ENCODE measurements around the gene PTPRH. TPM values are rescaled to one million over a fixed set of nuclear protein-coding genes. Genes with fewer than 3 reads are reported as not detected.

PTPRH gene
- total and polyA plus RNA-seq, 5 donors from 2014 or later = not detected

- no peaks in the 10 kb centered on the region for H3K9me3 ChIP-seq (ENCODE audit: control insufficient read depth in 2 of 2, low read length in 2 of 2)
- peaks cover 96% of the 10 kb centered on the region for H3K36me3 ChIP-seq (ENCODE audit: control insufficient read depth, insufficient read depth, low read length)
- no peak overlapping the region for H3K27ac Mint-ChIP-seq
- H3K36me3 Mint-ChIP-seq = peaks cover 27% of the 10 kb centered on the region
- no peak overlapping the region for H3K27ac ChIP-seq (ENCODE audit: insufficient read depth, low read length, poor library complexity, severe bottlenecking)
- H3K4me3 ChIP-seq (ENCODE audit: low read depth, low read length) = no peak overlapping the region
- no peaks in the 10 kb centered on the region for H3K27me3 ChIP-seq (ENCODE audit: control insufficient read depth, insufficient read depth, low read length)
- H3K27me3 Mint-ChIP-seq = no peaks in the 10 kb centered on the region
- ATAC-seq (ENCODE audit: low read depth in 2 of 2) (no peak), DNase-seq (no peak)
- no peaks in the 10 kb centered on the region for H3K9me3 Mint-ChIP-seq
- no peaks in the 10 kb centered on the region for H3K4me1 ChIP-seq (ENCODE audit: control insufficient read depth, insufficient read depth, low read length, poor library complexity, severe bottlenecking)
- no peak overlapping the region for H3K4me3 Mint-ChIP-seq
- H3K4me1 Mint-ChIP-seq = peaks cover 0 to 5% (median 2%) of the 10 kb centered on the region in 4 donors
Observed at GRCh38 chr19:55241143-55241934, 32.0 kb upstream of the PTPRH start.

- Mint-ChIP-seq H3K27me3 (no peaks in the 10 kb centered on the region), H3K4me1 (peaks cover 0 to 5% (median 2%) of the 10 kb centered on the region in 4 donors), H3K36me3 (peaks cover 27% of the 10 kb centered on the region), H3K9me3 (no peaks in the 10 kb centered on the region), H3K4me3 (peak overlapping the region in 1 of 4 donors; percentile 47), H3K27ac (no peak overlapping the region)
- Histone ChIP-seq H3K36me3 (ENCODE audit: control insufficient read depth, insufficient read depth, low read length) (peaks cover 96% of the 10 kb centered on the region), H3K9me3 (ENCODE audit: control insufficient read depth in 2 of 2, low read length in 2 of 2) (no peaks in the 10 kb centered on the region), H3K4me1 (ENCODE audit: control insufficient read depth, insufficient read depth, low read length, poor library complexity, severe bottlenecking) (no peaks in the 10 kb centered on the region), H3K4me3 (ENCODE audit: low read depth, low read length) (no peak overlapping the region), H3K27ac (ENCODE audit: insufficient read depth, low read length, poor library complexity, severe bottlenecking) (no peak overlapping the region), H3K27me3 (ENCODE audit: control insufficient read depth, insufficient read depth, low read length) (no peaks in the 10 kb centered on the region)
- DNase-seq (no peak), ATAC-seq (ENCODE audit: low read depth in 2 of 2) (no peak)
Observed at GRCh38 chr19:55240713-55241020, 31.4 kb upstream of the PTPRH start.

- ATAC-seq (ENCODE audit: low read depth in 2 of 2) (no peak), DNase-seq (no peak)
- no peaks in the 10 kb centered on the region for H3K4me1 ChIP-seq (ENCODE audit: control insufficient read depth, insufficient read depth, low read length, poor library complexity, severe bottlenecking)
- no peak overlapping the region for H3K27ac ChIP-seq (ENCODE audit: insufficient read depth, low read length, poor library complexity, severe bottlenecking)
- no peaks in the 10 kb centered on the region for H3K27me3 ChIP-seq (ENCODE audit: control insufficient read depth, insufficient read depth, low read length)
- no peaks in the 10 kb centered on the region for H3K9me3 Mint-ChIP-seq
- H3K36me3 Mint-ChIP-seq = peaks cover 37% of the 10 kb centered on the region
- no peaks in the 10 kb centered on the region for H3K9me3 ChIP-seq (ENCODE audit: control insufficient read depth in 2 of 2, low read length in 2 of 2)
- H3K4me1 Mint-ChIP-seq = peaks cover 0 to 13% (median 7%) of the 10 kb centered on the region in 4 donors
- no peak overlapping the region for H3K4me3 ChIP-seq (ENCODE audit: low read depth, low read length)
- no peak overlapping the region for H3K4me3 Mint-ChIP-seq
- peaks cover 92% of the 10 kb centered on the region for H3K36me3 ChIP-seq (ENCODE audit: control insufficient read depth, insufficient read depth, low read length)
- no peak overlapping the region for H3K27ac Mint-ChIP-seq
- no peaks in the 10 kb centered on the region for H3K27me3 Mint-ChIP-seq
Observed at GRCh38 chr19:55239004-55239403, 29.7 kb upstream of the PTPRH start.

DNA sequence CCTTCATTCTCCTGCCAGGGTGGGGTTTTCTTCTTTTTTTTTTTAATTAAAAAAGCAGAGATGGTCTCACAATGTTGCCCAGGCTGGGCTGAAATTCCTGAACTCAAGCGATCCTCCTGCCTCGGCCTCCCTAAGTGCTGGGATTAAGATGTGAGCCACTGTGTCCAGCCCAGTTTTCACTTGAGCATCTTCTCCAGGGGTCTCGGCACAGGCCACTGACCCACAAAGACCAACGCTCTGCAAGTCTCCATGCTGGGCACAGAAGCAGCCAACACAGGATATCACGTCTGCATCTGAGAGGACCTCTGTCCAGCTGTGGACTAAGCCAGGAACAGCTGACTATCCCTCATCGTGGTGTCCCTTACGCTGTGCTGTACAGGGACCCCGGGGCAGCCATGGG, 28.7 kb upstream of the PTPRH start:
- ATAC-seq (ENCODE audit: low read depth in 2 of 2) = no peak
- no peaks in the 10 kb centered on the region for H3K27me3 Mint-ChIP-seq
- H3K4me3 Mint-ChIP-seq = no peak overlapping the region

DNA sequence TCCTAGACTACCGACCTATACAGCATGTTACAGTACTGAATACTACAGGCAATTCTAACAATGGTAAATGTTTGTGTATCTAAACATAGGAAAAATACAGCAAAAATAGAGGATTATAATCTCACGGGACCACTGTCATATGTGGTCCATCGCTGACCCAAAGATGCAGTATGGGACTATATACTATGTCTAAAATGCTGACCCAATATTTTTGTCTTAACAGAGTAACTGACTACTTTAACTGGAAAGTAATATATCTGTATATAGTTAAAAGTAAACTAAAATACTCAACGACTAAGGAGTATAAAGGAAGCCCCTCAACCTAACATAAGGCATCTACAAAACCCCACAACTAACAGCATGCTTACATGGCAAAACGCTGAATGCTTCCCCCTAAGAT, 23.7 kb upstream of the PTPRH start:
- H3K4me1 ChIP-seq (ENCODE audit: control insufficient read depth, insufficient read depth, low read length, poor library complexity, severe bottlenecking) = no peaks in the 10 kb centered on the region
- peaks cover 84% of the 10 kb centered on the region for H3K36me3 ChIP-seq (ENCODE audit: control insufficient read depth, insufficient read depth, low read length)
- H3K27me3 ChIP-seq (ENCODE audit: control insufficient read depth, insufficient read depth, low read length) = no peaks in the 10 kb centered on the region
- H3K27ac ChIP-seq (ENCODE audit: insufficient read depth, low read length, poor library complexity, severe bottlenecking) = no peak overlapping the region
- H3K27me3 Mint-ChIP-seq = no peaks in the 10 kb centered on the region
- H3K4me3 ChIP-seq (ENCODE audit: low read depth, low read length) = no peak overlapping the region
- peaks cover 0 to 7% (median 6%) of the 10 kb centered on the region in 4 donors for H3K4me1 Mint-ChIP-seq
- H3K4me3 Mint-ChIP-seq = no peak overlapping the region
- no peaks in the 10 kb centered on the region for H3K9me3 Mint-ChIP-seq
- ATAC-seq (ENCODE audit: low read depth in 2 of 2) (no peak), DNase-seq (no peak)
- no peaks in the 10 kb centered on the region for H3K9me3 ChIP-seq (ENCODE audit: control insufficient read depth in 2 of 2, low read length in 2 of 2)
- peaks cover 44% of the 10 kb centered on the region for H3K36me3 Mint-ChIP-seq
- no peak overlapping the region for H3K27ac Mint-ChIP-seq

More for the DNA sequence above, 28.7 kb upstream of the PTPRH start:
- Histone ChIP-seq H3K36me3 (ENCODE audit: control insufficient read depth, insufficient read depth, low read length) (peaks cover 92% of the 10 kb centered on the region), H3K27ac (ENCODE audit: insufficient read depth, low read length, poor library complexity, severe bottlenecking) (no peak overlapping the region), H3K27me3 (ENCODE audit: control insufficient read depth, insufficient read depth, low read length) (no peaks in the 10 kb centered on the region), H3K4me3 (ENCODE audit: low read depth, low read length) (no peak overlapping the region), H3K9me3 (ENCODE audit: control insufficient read depth in 2 of 2, low read length in 2 of 2) (no peaks in the 10 kb centered on the region), H3K4me1 (ENCODE audit: control insufficient read depth, insufficient read depth, low read length, poor library complexity, severe bottlenecking) (no peaks in the 10 kb centered on the region)
- DNase-seq = no peak
- Mint-ChIP-seq H3K9me3 (no peaks in the 10 kb centered on the region), H3K27ac (no peak overlapping the region), H3K4me1 (peaks cover 0 to 13% (median 7%) of the 10 kb centered on the region in 4 donors), H3K36me3 (peaks cover 43% of the 10 kb centered on the region)

DNA sequence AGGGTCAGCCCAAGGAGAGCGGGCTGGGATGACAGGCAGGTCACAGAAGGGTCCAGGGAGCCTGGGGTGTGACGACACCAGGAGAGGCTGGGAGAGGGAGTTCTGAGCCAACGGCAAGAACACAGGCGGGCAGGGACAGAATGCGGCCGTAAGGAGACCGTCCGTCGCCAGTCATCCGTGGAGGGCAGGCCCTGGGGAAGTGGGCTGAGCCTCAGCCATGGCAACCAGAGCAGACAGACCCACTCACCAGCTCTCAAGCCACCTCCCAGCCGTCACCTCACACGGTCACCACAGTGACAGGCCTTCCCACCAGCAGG, 22.9 kb upstream of the PTPRH start:
- ATAC-seq (ENCODE audit: low read depth in 2 of 2) (no peak), DNase-seq (no peak)
- H3K36me3 Mint-ChIP-seq = peaks cover 41% of the 10 kb centered on the region
- no peaks in the 10 kb centered on the region for H3K9me3 ChIP-seq (ENCODE audit: control insufficient read depth in 2 of 2, low read length in 2 of 2)
- peaks cover 0 to 9% (median 5%) of the 10 kb centered on the region in 4 donors for H3K4me1 Mint-ChIP-seq
- H3K27me3 Mint-ChIP-seq = no peaks in the 10 kb centered on the region
- peaks cover 78% of the 10 kb centered on the region for H3K36me3 ChIP-seq (ENCODE audit: control insufficient read depth, insufficient read depth, low read length)
- H3K27me3 ChIP-seq (ENCODE audit: control insufficient read depth, insufficient read depth, low read length) = no peaks in the 10 kb centered on the region
- H3K9me3 Mint-ChIP-seq = no peaks in the 10 kb centered on the region
- H3K27ac Mint-ChIP-seq = no peak overlapping the region
- H3K4me1 ChIP-seq (ENCODE audit: control insufficient read depth, insufficient read depth, low read length, poor library complexity, severe bottlenecking) = no peaks in the 10 kb centered on the region
- H3K27ac ChIP-seq (ENCODE audit: insufficient read depth, low read length, poor library complexity, severe bottlenecking) = no peak overlapping the region
- H3K4me3 ChIP-seq (ENCODE audit: low read depth, low read length) = no peak overlapping the region
- peak overlapping the region in 1 of 4 donors; percentile 38 for H3K4me3 Mint-ChIP-seq

- no peaks in the 10 kb centered on the region for H3K9me3 ChIP-seq (ENCODE audit: control insufficient read depth in 2 of 2, low read length in 2 of 2)
- peak overlapping the region in 1 of 3 donors; percentile 60 for H3K27ac Mint-ChIP-seq
- H3K36me3 Mint-ChIP-seq = peaks cover 35% of the 10 kb centered on the region
Observed at GRCh38 chr19:55231391-55232285, 22.3 kb upstream of the PTPRH start.

More at GRCh38 chr19:55231391-55232285, 22.3 kb upstream of the PTPRH start:
- Mint-ChIP-seq H3K4me3 (peak overlapping the region in 1 of 4 donors; percentile 38), H3K9me3 (no peaks in the 10 kb centered on the region), H3K27me3 (no peaks in the 10 kb centered on the region), H3K4me1 (peaks cover 0 to 9% (median 5%) of the 10 kb centered on the region in 4 donors)
- DNase-seq = no peak
- Histone ChIP-seq H3K4me3 (ENCODE audit: low read depth, low read length) (no peak overlapping the region), H3K36me3 (ENCODE audit: control insufficient read depth, insufficient read depth, low read length) (peaks cover 77% of the 10 kb centered on the region), H3K4me1 (ENCODE audit: control insufficient read depth, insufficient read depth, low read length, poor library complexity, severe bottlenecking) (no peaks in the 10 kb centered on the region), H3K27me3 (ENCODE audit: control insufficient read depth, insufficient read depth, low read length) (no peaks in the 10 kb centered on the region), H3K27ac (ENCODE audit: insufficient read depth, low read length, poor library complexity, severe bottlenecking) (no peak overlapping the region)
- ATAC-seq (ENCODE audit: low read depth in 2 of 2) = no peak

All from CD4-positive, CD25-positive, alpha-beta regulatory T cell (primary cell).